Measurements from ENCODE around the gene CTDP1.

Gene CTDP1, protein sequence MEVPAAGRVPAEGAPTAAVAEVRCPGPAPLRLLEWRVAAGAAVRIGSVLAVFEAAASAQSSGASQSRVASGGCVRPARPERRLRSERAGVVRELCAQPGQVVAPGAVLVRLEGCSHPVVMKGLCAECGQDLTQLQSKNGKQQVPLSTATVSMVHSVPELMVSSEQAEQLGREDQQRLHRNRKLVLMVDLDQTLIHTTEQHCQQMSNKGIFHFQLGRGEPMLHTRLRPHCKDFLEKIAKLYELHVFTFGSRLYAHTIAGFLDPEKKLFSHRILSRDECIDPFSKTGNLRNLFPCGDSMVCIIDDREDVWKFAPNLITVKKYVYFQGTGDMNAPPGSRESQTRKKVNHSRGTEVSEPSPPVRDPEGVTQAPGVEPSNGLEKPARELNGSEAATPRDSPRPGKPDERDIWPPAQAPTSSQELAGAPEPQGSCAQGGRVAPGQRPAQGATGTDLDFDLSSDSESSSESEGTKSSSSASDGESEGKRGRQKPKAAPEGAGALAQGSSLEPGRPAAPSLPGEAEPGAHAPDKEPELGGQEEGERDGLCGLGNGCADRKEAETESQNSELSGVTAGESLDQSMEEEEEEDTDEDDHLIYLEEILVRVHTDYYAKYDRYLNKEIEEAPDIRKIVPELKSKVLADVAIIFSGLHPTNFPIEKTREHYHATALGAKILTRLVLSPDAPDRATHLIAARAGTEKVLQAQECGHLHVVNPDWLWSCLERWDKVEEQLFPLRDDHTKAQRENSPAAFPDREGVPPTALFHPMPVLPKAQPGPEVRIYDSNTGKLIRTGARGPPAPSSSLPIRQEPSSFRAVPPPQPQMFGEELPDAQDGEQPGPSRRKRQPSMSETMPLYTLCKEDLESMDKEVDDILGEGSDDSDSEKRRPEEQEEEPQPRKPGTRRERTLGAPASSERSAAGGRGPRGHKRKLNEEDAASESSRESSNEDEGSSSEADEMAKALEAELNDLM

DNA sequence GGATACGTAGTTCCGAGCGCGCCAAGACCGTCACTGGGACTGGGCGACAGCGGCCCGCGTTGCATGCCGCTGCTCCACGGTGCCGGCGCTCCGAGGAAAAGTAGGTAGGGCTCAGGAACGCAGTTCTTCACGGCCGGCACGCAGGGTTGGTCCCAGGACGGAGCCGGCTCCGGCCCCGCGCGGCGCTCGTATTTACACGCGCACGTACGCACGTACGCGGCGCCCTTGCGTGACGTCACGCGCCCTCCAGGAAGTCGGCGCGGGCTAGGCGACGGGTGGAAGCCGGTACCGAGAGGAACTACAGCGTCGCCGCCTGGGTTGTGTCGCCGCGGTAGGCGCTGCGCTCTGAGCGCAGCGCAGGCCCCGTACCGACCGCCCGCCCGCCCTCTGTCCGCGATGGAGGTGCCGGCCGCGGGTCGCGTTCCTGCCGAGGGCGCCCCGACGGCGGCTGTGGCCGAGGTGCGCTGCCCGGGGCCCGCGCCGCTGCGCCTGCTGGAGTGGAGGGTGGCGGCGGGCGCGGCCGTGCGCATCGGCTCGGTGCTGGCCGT, at the start of gene CTDP1:
Gene CTDP1, plus strand, starts transcription at position 252 of the 548 bp plus-strand sequence. Its CDS starts 145 bp downstream, at position 397.
- DNase-seq: no peak
- in situ Hi-C loops (cut with MboI; ENCODE audit: low pct_unique_long_range_greater_than_20kb, low sequenced_read_pairs): no loop called here

DNA sequence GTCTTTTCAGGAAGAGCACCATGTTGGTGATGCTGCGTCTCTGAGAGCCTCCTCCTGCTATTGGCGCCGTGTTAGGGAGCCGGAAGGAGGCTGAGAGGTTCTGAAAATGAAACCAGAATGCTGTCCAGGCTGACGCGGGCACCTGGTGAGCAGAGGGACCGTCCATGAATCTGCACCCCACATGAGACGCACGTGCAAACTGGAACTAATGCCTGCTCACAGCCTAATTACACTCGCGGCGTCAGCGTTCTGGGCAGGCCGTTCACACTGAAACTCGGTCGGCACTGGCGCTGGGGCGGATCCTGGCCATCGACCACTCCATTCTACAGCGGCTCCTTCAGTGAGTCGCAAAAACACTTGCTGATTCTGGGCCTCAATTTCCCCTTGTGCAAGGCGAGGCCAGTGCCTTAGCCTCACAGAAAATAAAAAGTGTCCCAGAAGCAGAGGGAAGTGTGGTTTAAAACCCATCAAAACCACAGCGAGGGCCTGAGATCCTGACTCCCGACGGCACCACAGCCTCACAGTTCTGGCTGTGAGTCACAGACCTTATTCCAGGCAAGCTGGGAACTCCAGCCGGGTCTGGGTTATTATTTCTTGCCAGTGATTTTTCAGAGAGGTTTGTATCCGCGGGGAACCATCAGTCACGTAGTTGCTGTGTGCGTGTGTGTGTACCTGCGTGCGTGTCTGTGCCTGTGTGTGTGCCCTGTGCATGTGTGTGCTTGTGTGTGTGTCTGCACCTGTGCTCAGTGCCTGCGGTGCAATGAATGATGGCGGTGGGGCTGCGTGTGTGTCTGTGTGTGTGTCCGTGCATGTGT, 49.1 kb upstream of the CTDP1 start:
- DNase-seq: no peak
- in situ Hi-C loops (cut with MboI; ENCODE audit: low pct_unique_long_range_greater_than_20kb, low sequenced_read_pairs): loop anchor here (25.0 kb wide), 1 partner anchor 243 kb away; the partner anchor contains the start of gene NFATC1

DNA sequence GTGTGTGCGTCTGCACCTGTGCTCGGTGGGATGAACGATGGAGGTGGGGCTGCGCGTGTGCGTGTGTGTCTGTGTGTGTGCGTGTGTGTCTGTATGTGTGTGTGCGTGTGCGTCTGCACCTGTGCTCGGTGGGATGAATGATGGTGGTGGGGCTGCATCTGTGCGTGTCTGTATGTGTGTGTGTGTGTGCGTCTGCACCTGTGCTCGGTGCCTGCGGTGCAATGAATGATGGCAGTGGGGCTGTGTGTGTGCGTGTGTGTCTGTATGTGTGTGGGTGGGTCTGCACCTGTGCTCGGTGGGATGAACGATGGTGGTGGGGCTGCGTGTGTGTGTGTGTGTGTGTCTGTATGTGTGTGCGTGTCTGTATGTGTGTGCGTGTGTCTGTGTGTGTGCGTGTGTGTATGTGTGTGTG, 48.5 kb upstream of the CTDP1 start:
- no peak for DNase-seq
- in situ Hi-C loops (cut with MboI; ENCODE audit: low pct_unique_long_range_greater_than_20kb, low sequenced_read_pairs): loop anchor here (25.0 kb wide), 1 partner anchor 244 kb away; the partner anchor contains the start of gene NFATC1

DNA sequence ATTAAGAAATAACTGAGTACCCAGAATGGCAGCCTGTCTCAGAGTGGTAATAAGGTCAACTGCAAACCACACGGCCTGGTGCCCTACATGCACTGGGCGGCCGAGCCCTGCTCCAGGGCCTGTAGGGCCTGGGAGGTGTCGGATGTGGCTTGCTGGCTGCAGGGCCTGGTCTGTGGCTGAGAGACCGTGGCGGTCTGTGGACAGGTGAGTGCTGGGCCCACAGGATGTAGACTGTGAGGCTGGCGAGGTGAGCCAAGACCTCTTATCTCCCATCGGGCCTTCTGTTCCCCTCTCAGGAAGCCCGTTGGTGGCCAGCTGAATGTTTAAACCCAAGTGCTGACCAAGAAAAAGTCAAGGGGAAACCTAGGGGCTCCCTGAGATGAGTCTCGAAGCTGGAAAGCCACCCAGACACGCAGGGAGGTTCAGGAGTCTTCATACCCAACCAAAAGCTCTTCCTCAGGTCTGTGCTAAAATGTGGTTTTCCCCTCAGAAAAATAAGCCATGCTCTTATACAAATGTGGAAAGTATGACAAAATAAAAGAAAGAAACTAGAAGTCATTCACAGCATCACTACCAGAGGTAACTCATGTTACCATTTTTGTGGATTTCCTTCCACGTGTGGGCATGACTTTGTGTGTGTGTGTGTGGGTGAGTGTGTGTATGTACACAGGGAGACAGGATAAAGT, 47.7 kb upstream of the CTDP1 start:
- DNase-seq: no peak
- in situ Hi-C loops (cut with MboI; ENCODE audit: low pct_unique_long_range_greater_than_20kb, low sequenced_read_pairs): loop anchor here (25.0 kb wide), 1 partner anchor 245 kb away; the partner anchor contains the start of gene NFATC1

DNA sequence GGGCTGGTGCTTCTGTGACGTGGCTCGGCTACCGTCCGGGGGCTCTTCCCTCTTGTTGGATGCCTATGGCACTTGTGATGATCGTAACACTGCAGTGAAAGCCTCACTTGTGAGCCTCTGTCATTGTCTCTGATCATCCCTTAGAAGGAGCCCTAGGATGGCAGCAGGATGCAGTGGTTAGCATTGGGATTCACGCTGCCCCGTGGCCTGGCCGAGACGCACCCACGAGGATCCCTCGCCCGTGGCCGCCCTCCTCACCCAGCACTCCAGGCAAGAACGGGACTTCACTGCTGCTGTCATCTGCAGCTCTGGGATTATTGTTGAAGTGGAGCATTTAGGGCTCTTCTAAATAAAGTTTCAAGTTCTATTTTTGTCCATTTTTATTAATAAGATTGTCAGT, 46.8 kb upstream of the CTDP1 start:
- in situ Hi-C loops (cut with MboI; ENCODE audit: low pct_unique_long_range_greater_than_20kb, low sequenced_read_pairs): loop anchor here (25.0 kb wide), 1 partner anchor 245 kb away; the partner anchor contains the start of gene NFATC1
- no peak for DNase-seq

DNA sequence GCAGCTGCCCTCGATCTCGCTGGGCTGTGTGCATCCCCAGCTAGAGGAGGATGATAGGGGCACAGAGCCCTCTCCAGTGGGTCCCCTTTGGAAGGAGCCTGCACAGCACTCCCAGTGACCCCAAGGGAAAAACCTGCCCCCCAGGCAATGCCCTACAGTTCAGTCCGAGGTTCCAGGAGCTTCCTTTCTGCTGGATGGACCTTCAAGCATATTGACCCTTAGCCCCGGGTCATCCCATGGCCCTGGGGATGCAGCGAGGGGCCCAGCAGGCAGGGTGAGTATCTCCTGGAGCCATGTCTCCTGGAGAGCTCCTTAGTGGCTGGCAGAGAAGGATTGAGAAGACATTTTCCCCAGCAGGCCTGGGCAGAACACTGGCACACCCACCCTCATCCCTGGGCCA, 45.4 kb upstream of the CTDP1 start:
- DNase-seq: no peak
- in situ Hi-C loops (cut with MboI; ENCODE audit: low pct_unique_long_range_greater_than_20kb, low sequenced_read_pairs): loop anchor here (25.0 kb wide), 1 partner anchor 247 kb away; the partner anchor contains the start of gene NFATC1

DNA sequence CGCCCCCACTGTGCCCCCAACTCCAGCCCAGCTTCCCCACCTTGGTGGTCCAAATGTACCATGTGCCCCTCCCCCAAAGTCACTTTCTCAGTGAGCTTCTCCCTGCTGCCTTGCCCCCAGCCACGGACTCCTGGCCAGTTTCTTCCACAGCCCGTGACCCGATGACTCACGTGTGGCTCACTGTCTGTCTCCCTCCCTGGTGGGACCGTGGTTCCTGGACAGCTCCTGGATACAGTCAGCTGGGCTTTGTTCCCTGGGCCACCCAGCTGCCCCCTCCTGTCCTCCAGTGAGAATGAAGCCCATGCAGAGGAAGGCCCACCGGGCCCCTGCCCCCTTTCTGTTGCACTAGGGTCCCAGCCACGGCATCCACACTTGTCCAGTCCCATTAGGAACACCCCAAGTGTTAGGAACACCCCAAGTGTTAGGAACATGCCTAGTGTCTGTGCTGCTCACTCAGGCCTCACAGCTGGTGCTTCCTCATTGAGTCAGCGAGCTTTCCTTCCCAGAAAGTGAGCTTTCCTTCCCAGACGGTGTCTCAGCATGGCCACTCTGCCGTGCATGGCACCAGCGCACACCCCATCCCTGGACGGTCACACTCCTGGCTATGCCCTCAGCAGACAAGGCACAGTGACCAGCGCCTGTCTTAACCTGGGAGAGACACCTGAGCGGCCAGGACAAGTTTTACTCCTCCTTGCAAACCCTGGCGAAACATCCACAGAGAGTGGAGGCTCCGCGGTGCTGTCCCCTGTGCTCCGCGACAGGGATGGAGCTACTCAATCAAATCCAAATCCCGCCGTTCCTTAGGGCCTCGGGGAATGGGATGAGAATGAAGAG, 44.8 kb upstream of the CTDP1 start:
- in situ Hi-C loops (cut with MboI; ENCODE audit: low pct_unique_long_range_greater_than_20kb, low sequenced_read_pairs): loop anchor here (25.0 kb wide), 1 partner anchor 248 kb away; the partner anchor contains the start of gene NFATC1
- no peak for DNase-seq

DNA sequence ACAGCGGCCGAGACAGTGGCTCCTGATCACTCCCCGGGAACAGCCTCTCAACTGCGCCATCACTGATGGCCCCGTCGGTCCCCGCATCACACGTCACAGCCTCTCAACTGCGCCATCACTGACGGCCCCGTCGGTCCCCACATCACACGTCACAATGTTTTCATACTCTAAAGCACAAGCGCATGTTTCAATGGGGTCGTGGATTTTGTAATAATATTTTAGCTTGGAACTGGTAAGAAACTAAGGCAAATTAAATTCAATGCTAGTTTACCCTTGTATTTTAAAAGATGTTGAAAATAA, 44.2 kb upstream of the CTDP1 start:
- DNase-seq: no peak
- in situ Hi-C loops (cut with MboI; ENCODE audit: low pct_unique_long_range_greater_than_20kb, low sequenced_read_pairs): loop anchor here (25.0 kb wide), 1 partner anchor 248 kb away; the partner anchor contains the start of gene NFATC1

DNA sequence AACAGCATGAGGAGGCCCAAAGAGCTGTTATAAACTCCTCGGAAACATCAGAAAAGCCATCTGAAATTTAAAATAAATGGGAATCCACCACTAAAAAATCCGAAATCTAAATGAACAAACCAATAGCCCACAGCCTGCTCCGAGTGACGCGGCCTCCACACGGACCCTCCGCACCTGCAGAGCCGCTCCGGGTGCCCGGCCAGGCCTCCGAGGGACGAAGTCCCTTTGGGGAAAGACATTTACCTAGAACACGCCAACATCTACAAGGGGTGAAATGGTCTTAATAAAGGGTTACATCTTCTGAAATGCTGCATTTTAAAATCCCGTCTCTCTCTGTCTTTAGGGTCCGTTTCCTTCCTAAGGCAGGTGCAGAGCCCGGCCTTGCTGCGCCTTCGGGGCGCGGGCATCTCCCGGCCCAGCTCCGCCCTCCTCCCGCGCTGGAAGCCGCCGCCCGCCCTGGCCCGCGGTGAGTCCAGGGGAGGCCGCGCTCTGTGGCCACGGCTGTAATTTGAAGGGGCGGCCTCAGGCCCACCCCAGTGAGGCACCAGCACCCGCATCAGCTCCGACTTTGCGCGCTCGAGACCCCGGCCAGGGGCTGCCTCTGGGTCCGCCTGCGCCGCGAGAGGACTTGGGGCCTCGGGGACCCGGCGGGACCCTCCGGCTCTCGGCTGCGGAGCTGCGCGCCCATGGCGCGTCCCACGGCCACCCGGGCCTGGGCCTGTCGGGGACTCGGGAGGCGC, 42.3 kb upstream of the CTDP1 start:
- in situ Hi-C loops (cut with MboI; ENCODE audit: low pct_unique_long_range_greater_than_20kb, low sequenced_read_pairs): loop anchor here (25.0 kb wide), 1 partner anchor 250 kb away; the partner anchor contains the start of gene NFATC1
- DNase-seq: no peak

DNA sequence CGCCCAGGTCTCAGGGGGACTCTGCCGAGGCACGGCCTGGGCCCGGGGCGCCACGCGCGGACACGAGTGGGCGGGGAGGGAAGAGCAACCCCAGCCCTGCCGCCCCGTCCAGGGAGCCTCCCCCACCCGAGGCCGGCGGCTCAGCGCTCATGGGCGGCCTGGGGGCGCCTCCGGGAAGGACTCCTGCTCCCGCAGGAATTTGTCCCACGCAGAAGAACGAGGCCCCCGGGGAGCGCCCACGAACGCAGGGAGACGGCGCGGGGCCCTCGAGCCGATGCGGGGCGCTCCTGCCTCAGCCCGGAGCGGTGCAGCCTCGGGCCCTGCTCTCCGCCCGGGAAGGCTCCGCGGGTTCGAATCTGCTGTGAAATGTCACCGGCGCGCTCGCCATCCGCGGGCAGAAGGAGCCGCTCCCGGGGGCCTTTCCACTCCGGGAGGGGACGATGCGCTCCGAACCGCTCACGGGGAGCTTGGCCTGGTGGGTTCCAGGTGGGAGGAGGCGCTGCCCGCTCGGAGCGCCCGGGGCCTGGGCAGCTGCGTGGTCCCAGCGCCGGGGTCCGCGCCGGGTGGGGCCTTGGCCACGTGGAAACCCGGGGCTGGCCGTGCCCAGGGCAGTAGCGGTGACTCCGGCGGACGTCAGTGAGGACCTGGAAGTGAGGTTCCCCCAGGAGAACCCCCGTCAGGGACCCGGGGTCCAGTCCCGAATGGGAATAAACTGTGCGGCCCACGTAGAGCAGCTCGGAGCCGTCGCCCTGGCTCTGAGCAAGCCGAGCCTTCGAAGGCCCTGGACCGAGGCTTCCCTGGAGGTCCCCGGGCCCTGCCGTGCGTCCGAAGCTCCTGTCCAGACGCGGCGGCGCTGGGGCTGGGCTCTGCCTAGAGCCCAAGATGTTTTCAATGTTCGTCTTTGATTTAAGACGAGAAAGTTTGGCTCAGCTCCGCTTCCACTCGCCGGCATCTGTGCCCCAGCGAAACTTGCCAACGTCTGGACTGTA, 41.4 kb upstream of the CTDP1 start:
- in situ Hi-C loops (cut with MboI; ENCODE audit: low pct_unique_long_range_greater_than_20kb, low sequenced_read_pairs): loop anchor here (25.0 kb wide), 1 partner anchor 251 kb away; the partner anchor contains the start of gene NFATC1
- no peak for DNase-seq

DNA sequence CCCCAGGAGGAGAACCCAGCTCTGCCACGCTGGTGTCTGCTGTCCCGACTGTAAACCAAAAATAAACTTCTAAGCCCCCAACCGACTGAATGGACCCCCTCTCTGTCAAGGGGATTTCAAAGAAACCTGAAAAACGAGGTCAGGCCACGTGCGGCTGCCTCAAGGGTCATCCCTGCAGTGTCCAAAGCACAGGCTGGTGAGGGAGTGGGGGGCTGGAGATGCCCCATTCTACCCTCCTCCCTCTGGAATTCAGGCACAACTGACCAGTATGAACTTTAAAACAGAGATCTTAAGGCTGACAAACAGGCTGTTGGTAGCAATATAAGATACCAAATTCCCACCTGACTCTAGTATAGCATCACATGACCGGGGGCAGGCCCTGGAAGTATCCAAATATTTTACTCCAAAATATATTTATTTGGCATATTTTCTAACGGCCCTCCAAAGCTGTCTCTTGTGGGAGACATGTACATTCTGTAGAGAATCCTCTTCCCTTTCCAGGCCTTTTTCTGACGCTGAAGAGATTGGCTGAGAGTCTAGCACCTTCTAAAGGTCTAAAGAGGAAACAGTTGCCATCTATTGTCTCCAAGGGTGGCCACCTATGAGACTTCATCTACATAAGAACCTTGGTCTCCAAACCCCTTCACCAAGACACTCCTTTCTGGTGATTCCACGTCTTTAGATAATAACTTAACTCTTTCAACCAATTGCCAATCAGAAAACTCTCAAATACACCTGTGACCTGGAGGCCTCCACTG, 40.4 kb upstream of the CTDP1 start:
- in situ Hi-C loops (cut with MboI; ENCODE audit: low pct_unique_long_range_greater_than_20kb, low sequenced_read_pairs): loop anchor here (25.0 kb wide), 1 partner anchor 252 kb away; the partner anchor contains the start of gene NFATC1
- no peak for DNase-seq

DNA sequence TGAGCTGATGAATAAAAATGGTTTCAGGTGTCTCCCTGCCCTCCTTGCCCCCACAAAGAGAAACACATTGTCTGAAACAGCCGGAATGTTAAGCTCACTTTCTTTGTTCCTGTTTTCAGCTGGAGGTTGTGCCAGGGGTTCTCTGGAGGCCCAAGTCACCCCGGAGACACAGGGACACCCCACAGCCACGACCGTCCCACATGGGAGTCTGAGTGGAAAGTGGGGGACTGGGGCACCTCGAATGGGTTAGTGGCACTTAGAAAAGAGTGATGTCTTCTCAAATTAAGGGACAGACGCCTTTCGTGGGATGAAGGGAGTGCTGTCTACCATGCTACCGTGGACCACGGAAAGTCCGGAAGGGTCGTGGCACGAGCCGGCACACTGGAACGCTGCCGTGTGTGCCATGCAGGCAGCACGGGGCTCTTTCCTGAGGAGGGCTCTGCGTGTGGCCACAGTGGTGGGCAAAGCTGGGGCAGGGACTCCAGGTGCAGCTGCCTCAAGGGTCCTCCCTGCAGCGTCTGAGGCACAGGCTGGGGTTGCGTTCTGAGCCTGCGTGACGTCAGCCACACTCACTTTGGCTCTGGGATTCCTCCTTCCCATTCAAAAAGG, 39.4 kb upstream of the CTDP1 start:
- no peak for DNase-seq
- in situ Hi-C loops (cut with MboI; ENCODE audit: low pct_unique_long_range_greater_than_20kb, low sequenced_read_pairs): loop anchor here (25.0 kb wide), 1 partner anchor 253 kb away; the partner anchor contains the start of gene NFATC1

DNA sequence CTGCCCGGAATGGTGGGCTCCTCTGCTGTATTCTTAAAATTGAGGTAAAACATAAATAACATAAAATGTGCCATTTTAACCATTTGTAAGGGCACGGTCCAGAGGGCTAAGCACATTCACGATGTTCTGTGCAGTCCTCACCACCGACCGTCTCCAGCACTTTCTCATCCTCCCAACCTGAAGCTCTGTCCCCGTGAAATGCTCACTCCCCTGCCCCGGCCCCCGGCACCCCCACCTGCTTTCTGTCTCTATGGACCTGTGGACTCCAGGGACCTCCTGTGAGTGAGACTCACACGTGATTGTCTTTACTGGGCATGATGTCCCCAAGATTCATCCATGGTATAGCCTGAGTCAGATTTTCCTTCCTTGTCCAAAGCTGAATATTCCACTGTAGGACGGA, 38.7 kb upstream of the CTDP1 start:
- in situ Hi-C loops (cut with MboI; ENCODE audit: low pct_unique_long_range_greater_than_20kb, low sequenced_read_pairs): loop anchor here (25.0 kb wide), 1 partner anchor 254 kb away; the partner anchor contains the start of gene NFATC1
- DNase-seq: no peak

All from KBM-7 (cell line).